ENCODE measurements around the gene RANBP10.

RANBP10 gene

GRCh38 chr16:67811899-67812298 is 5.5 kb upstream of the RANBP10 start:
- Mint-ChIP-seq H3K9me3 (no peaks in the 10 kb centered on the region), H3K4me1 (ENCODE audit: low read depth in 2 of 2) (peaks cover 3 to 6% of the 10 kb centered on the region in 2 donors), H3K27ac (no peak overlapping the region), H3K4me3 (no peak overlapping the region), H3K27me3 (no peaks in the 10 kb centered on the region), H3K36me3 (ENCODE audit: insufficient read depth) (peaks cover 3% of the 10 kb centered on the region)
- ATAC-seq (replicated peaks) (no peak), DNase-seq (no peak)

- no peak for DNase-seq
- Mint-ChIP-seq H3K36me3 (ENCODE audit: insufficient read depth) (peaks cover 24% of the 10 kb centered on the region), H3K27me3 (no peaks in the 10 kb centered on the region), H3K4me1 (ENCODE audit: low read depth in 2 of 2) (peaks cover 26 to 27% of the 10 kb centered on the region in 2 donors), H3K4me3 (peak overlapping the region; percentile 82 to 86), H3K27ac (peak overlapping the region; percentile 90 to 96), H3K9me3 (no peaks in the 10 kb centered on the region)
- ATAC-seq (replicated peaks): no peak
Measured at GRCh38 chr16:67807148-67807682, 855 bp upstream of the RANBP10 start.

- H3K27me3 Mint-ChIP-seq: no peaks in the 10 kb centered on the region
- peak overlapping the region; percentile 82 to 86 for H3K4me3 Mint-ChIP-seq
- H3K9me3 Mint-ChIP-seq: no peaks in the 10 kb centered on the region
- H3K4me1 Mint-ChIP-seq (ENCODE audit: low read depth in 2 of 2): peaks cover 38 to 40% of the 10 kb centered on the region in 2 donors
- peak overlapping the region; percentile 90 to 96 for H3K27ac Mint-ChIP-seq
- ATAC-seq (replicated peaks) (no peak), DNase-seq (peak in 1 of 3 experiments; percentile 6)
- H3K36me3 Mint-ChIP-seq (ENCODE audit: insufficient read depth): peaks cover 29% of the 10 kb centered on the region
Measured at GRCh38 chr16:67805718-67806427, 487 bp downstream of the RANBP10 start.

DNA sequence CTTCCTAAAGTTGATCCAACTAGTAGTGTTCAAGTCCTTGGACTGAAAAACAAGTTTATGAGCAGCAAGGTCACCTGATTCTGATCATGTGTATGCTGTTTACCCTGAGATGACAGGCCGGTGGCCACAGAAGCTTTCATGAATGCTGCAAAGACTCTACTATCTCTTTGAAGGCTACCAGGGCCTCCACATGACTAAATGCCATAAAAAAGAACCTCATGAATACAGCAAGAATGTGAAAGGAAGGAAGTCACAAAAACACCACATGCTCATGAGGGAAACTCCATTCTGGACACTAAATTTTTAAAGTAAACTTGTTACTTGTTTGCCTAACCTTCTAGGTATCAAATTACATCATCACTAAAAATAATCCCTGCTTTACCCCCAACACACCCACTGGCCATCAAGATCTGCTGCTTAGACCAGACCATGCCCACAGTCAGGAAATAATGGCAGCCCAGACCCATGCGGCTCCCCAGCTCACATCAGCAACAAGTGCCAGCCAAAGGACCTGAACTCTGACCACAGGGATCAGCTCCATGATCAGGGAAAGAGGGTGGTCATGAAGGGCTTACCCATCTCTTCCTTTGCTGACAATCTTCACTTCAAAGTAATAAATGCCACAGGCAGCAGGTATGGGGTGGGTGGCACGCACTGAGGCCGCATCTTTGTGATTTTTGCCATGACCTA is 1.4 kb downstream of the RANBP10 start:
- Mint-ChIP-seq H3K4me3 (peak overlapping the region; percentile 82 to 86), H3K27me3 (no peaks in the 10 kb centered on the region), H3K36me3 (ENCODE audit: insufficient read depth) (peaks cover 29% of the 10 kb centered on the region), H3K4me1 (ENCODE audit: low read depth in 2 of 2) (peaks cover 45 to 49% of the 10 kb centered on the region in 2 donors), H3K27ac (peak overlapping the region in 1 of 2 donors; percentile 96), H3K9me3 (no peaks in the 10 kb centered on the region)
- ATAC-seq (replicated peaks) (no peak), DNase-seq (no peak)

GRCh38 chr16:67803894-67804293 is 2.5 kb downstream of the RANBP10 start:
- no peak for ATAC-seq (replicated peaks)
- Mint-ChIP-seq H3K27ac (no peak overlapping the region), H3K9me3 (no peaks in the 10 kb centered on the region), H3K36me3 (ENCODE audit: insufficient read depth) (peaks cover 35% of the 10 kb centered on the region), H3K27me3 (no peaks in the 10 kb centered on the region), H3K4me1 (ENCODE audit: low read depth in 2 of 2) (peaks cover 49 to 55% of the 10 kb centered on the region in 2 donors), H3K4me3 (peak overlapping the region in 1 of 2 donors; percentile 18)
- no peak for DNase-seq

GRCh38 chr16:67801883-67802282 is 4.5 kb downstream of the RANBP10 start:
- Mint-ChIP-seq H3K9me3 (no peaks in the 10 kb centered on the region), H3K27me3 (no peaks in the 10 kb centered on the region), H3K4me1 (ENCODE audit: low read depth in 2 of 2) (peaks cover 56 to 66% of the 10 kb centered on the region in 2 donors), H3K27ac (peak overlapping the region in 1 of 2 donors; percentile 35), H3K36me3 (ENCODE audit: insufficient read depth) (peaks cover 38% of the 10 kb centered on the region), H3K4me3 (peak overlapping the region; percentile 37 to 48)
- ATAC-seq (replicated peaks) (no peak), DNase-seq (no peak)

- ATAC-seq (replicated peaks): no peak
- H3K36me3 Mint-ChIP-seq (ENCODE audit: insufficient read depth): peaks cover 37% of the 10 kb centered on the region
- H3K9me3 Mint-ChIP-seq: no peaks in the 10 kb centered on the region
- H3K4me1 Mint-ChIP-seq (ENCODE audit: low read depth in 2 of 2): peaks cover 60 to 71% of the 10 kb centered on the region in 2 donors
- peak overlapping the region in 1 of 2 donors; percentile 35 for H3K27ac Mint-ChIP-seq
- DNase-seq: no peak
- peak overlapping the region in 1 of 2 donors; percentile 48 for H3K4me3 Mint-ChIP-seq
- H3K27me3 Mint-ChIP-seq: no peaks in the 10 kb centered on the region
Measured at GRCh38 chr16:67801241-67801640, 5.1 kb downstream of the RANBP10 start.

DNA sequence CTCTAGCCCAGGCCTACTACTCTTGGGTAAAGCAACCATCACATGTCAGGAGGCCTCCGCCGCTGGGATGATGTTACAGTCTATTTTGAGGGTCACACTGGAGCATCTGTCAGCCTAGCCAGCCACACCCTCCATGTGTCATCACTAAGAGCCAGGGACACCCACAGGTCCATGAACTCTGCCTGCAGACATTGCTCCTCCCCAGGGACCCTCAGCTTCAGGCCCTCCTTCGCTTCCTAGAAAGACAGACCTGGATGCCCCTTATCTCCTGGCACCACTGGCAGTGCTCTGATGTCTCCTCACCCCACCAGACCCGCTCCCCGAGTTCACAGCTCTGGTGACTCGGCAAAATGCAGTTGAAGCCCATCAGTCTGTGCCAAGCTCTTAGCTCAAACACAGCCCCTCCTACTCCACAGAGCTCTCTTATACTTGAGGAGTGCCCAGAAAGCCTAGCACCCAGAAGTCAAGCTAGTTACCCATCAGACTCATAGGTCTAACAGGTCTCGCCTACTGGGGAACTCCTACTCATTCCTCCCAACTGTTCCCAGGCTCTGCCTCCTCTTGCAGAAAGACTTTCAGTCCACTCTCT is 5.9 kb downstream of the RANBP10 start:
- Mint-ChIP-seq H3K4me1 (ENCODE audit: low read depth in 2 of 2) (peaks cover 55 to 66% of the 10 kb centered on the region in 2 donors), H3K9me3 (no peaks in the 10 kb centered on the region), H3K36me3 (ENCODE audit: insufficient read depth) (peaks cover 37% of the 10 kb centered on the region), H3K27ac (peak overlapping the region; percentile 81 to 84), H3K27me3 (no peaks in the 10 kb centered on the region), H3K4me3 (no peak overlapping the region)
- ATAC-seq (replicated peaks): no peak
- DNase-seq: no peak

GRCh38 chr16:67796099-67796718 is 10.2 kb downstream of the RANBP10 start:
- Mint-ChIP-seq H3K27me3 (no peaks in the 10 kb centered on the region), H3K27ac (peak overlapping the region; percentile 77 to 84), H3K36me3 (ENCODE audit: insufficient read depth) (peaks cover 19% of the 10 kb centered on the region), H3K9me3 (no peaks in the 10 kb centered on the region), H3K4me1 (ENCODE audit: low read depth in 2 of 2) (peaks cover 27 to 38% of the 10 kb centered on the region in 2 donors), H3K4me3 (no peak overlapping the region)
- DNase-seq: no peak
- ATAC-seq (replicated peaks): no peak

DNA sequence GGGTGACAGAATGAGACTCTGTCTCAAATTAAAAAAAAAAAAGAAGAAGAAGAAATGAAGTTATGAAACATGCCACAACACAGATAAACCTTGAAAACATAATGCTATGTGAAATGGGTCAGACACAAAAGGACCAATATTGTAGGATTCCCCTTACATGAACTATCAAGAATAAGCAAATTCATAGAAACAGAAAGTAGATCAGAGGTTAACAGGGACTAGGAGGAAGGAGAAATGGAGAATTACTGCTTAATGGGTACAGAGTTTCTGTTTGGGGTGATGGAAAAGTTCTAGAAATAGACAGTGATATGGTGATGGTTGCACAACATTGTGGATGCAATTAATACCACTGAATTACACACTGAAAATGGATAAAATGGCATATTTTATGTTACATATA is 16.3 kb downstream of the RANBP10 start:
- H3K4me1 Mint-ChIP-seq (ENCODE audit: low read depth in 2 of 2): peaks cover 0 to 1% of the 10 kb centered on the region in 2 donors
- H3K9me3 Mint-ChIP-seq: no peaks in the 10 kb centered on the region
- H3K4me3 Mint-ChIP-seq: no peak overlapping the region
- DNase-seq (no peak), ATAC-seq (replicated peaks) (no peak)
- H3K36me3 Mint-ChIP-seq (ENCODE audit: insufficient read depth): peaks cover 11% of the 10 kb centered on the region
- H3K27me3 Mint-ChIP-seq: no peaks in the 10 kb centered on the region
- H3K27ac Mint-ChIP-seq: no peak overlapping the region

- Mint-ChIP-seq H3K27ac (peak overlapping the region in 1 of 2 donors; percentile 79), H3K27me3 (no peaks in the 10 kb centered on the region), H3K4me1 (ENCODE audit: low read depth in 2 of 2) (peaks cover 4 to 5% of the 10 kb centered on the region in 2 donors), H3K36me3 (ENCODE audit: insufficient read depth) (peaks cover 7% of the 10 kb centered on the region), H3K4me3 (no peak overlapping the region), H3K9me3 (no peaks in the 10 kb centered on the region)
- DNase-seq (no peak), ATAC-seq (replicated peaks) (no peak)
Measured at GRCh38 chr16:67786491-67786890, 19.9 kb downstream of the RANBP10 start.

- Mint-ChIP-seq H3K9me3 (no peaks in the 10 kb centered on the region), H3K27me3 (no peaks in the 10 kb centered on the region), H3K4me1 (ENCODE audit: low read depth in 2 of 2) (peaks cover 16 to 20% of the 10 kb centered on the region in 2 donors), H3K36me3 (ENCODE audit: insufficient read depth) (peaks cover 11% of the 10 kb centered on the region), H3K4me3 (no peak overlapping the region), H3K27ac (no peak overlapping the region)
- ATAC-seq (replicated peaks): no peak
- DNase-seq: no peak
Measured at GRCh38 chr16:67783353-67783725, 23.0 kb downstream of the RANBP10 start.
